HEK293 (cell line): ENCODE results near the gene MCEE.

ENCODE experiments used
- CTCF ChIA-PET: fragments of 350-600 bp; formaldehyde crosslinking; extraction: SDS; loops from one replicate; lab custom pipeline; 2021; ENCODE audit warnings: antibody characterized with exemption; lab: Yijun Ruan, JAX
- POLR2A ChIA-PET: fragments of 300-600 bp; formaldehyde crosslinking; extraction: SDS; loops from one replicate; lab custom pipeline; 2020; ENCODE audit warnings: antibody characterized with exemption, inconsistent platforms; lab: Yijun Ruan, JAX
- H3K27ac ChIP-seq: fragments of 200-500 bp; sonication (Bioruptor generic); 2 replicates; pipeline ENCODE4 v1.5.1; 2014; ENCODE audit warnings: low read depth, low read length, control low read depth, inconsistent platforms; ENCODE audit errors: extremely low read depth
- H3K36me3 ChIP-seq, 2 experiments: fragments of 200-500 bp in 1 of 2; sonication (Bioruptor generic) in 1 of 2; 1 replicate in 1 of 2; 2 replicates in 1 of 2; pipeline ENCODE4 v1.5.1; 2014 to 2017; ENCODE audit warnings: inconsistent platforms in 2 of 2, low read length in 2 of 2; ENCODE audit not compliant: control insufficient read depth in 2 of 2, insufficient read depth in 1 of 2
- H3K4me1 ChIP-seq: fragments of 200-500 bp; sonication (Bioruptor generic); 2 replicates; pipeline ENCODE4 v1.5.1; 2014; ENCODE audit warnings: mild to moderate bottlenecking, low read length, inconsistent platforms; ENCODE audit not compliant: control insufficient read depth, insufficient read depth
- H3K4me3 ChIP-seq: 2 replicates; pipeline ENCODE4 v1.5.1; 2011; ENCODE audit warnings: low read depth, mild to moderate bottlenecking, control low read depth, low read length, moderate library complexity
- H3K9me3 ChIP-seq: fragments of 200-500 bp; sonication (Bioruptor generic); 2 replicates; pipeline ENCODE4 v1.5.1; 2014; ENCODE audit warnings: low read depth, low read length, inconsistent platforms; ENCODE audit not compliant: control insufficient read depth, insufficient read depth
- OVOL3 ChIP-seq: fragments of 450-650 bp; formaldehyde crosslinking; IDR thresholded peaks from 2 replicates; pipeline ENCODE4 v1.5.1; 2016; ENCODE audit warnings: missing biosample characterization, missing genetic modification characterization
- REPIN1 ChIP-seq: fragments of 450-650 bp; formaldehyde crosslinking; IDR thresholded peaks from 2 replicates; pipeline ENCODE4 v1.5.1; 2017; ENCODE audit warnings: missing biosample characterization, missing genetic modification characterization, low read depth
- YY1 ChIP-seq: fragments of 450-650 bp; formaldehyde crosslinking; IDR thresholded peaks from 2 replicates; pipeline ENCODE4 v1.5.1; 2018; ENCODE audit warnings: missing biosample characterization, missing genetic modification characterization
- ZNF184 ChIP-seq: fragments of 450-650 bp; IDR thresholded peaks from 2 replicates; pipeline ENCODE4 v1.5.1; 2018; ENCODE audit warnings: missing biosample characterization, mild to moderate bottlenecking, missing genetic modification characterization
- ZNF211 ChIP-seq: fragments of 450-650 bp; formaldehyde crosslinking; IDR thresholded peaks from 2 replicates; pipeline ENCODE4 v1.5.1; 2016; ENCODE audit warnings: low read depth, missing biosample characterization, missing genetic modification characterization
- ZNF341 ChIP-seq: fragments of 450-650 bp; formaldehyde crosslinking; IDR thresholded peaks from 2 replicates; pipeline ENCODE4; 2016; ENCODE audit warnings: low read depth, missing biosample characterization, missing genetic modification characterization
- ZNF366 ChIP-seq: fragments of 450-650 bp; formaldehyde crosslinking; conservative IDR thresholded peaks from 2 replicates; pipeline ENCODE4 v1.5.1; 2016; ENCODE audit warnings: missing biosample characterization, missing genetic modification characterization
- ZNF510 ChIP-seq: fragments of 450-650 bp; formaldehyde crosslinking; IDR thresholded peaks from 2 replicates; pipeline ENCODE4 v1.5.1; 2018; ENCODE audit warnings: mild to moderate bottlenecking, missing genetic modification characterization, missing biosample characterization; ENCODE audit not compliant: insufficient replicate concordance
- ZNF785 ChIP-seq: fragments of 450-650 bp; formaldehyde crosslinking; IDR thresholded peaks from 2 replicates; pipeline ENCODE4 v1.5.1; 2016; ENCODE audit warnings: missing biosample characterization, missing genetic modification characterization
- TF ChIP-seq, protein P1 (sequence below): fragments of 450-650 bp; formaldehyde crosslinking; IDR thresholded peaks from 2 replicates; pipeline ENCODE4 v1.5.1; 2016; ENCODE audit warnings: missing biosample characterization, missing genetic modification characterization
- TF ChIP-seq, protein P2 (sequence below): fragments of 450-650 bp; formaldehyde crosslinking; IDR thresholded peaks from 2 replicates; pipeline ENCODE4 v1.5.1; 2016; ENCODE audit warnings: missing biosample characterization, missing genetic modification characterization, borderline replicate concordance
- TF ChIP-seq, protein P3 (sequence below): fragments of 450-650 bp; formaldehyde crosslinking; IDR thresholded peaks from 2 replicates; pipeline ENCODE4 v1.5.1; 2016; ENCODE audit warnings: missing biosample characterization, missing genetic modification characterization, low read depth
- TF ChIP-seq, protein P4 (sequence below): fragments of 450-650 bp; formaldehyde crosslinking; IDR thresholded peaks from 2 replicates; pipeline ENCODE4 v1.5.1; 2017; ENCODE audit warnings: missing biosample characterization, missing genetic modification characterization
- TF ChIP-seq, protein P5 (sequence below): fragments of 450-650 bp; formaldehyde crosslinking; IDR thresholded peaks from 2 replicates; pipeline ENCODE4 v1.5.1; 2016; ENCODE audit warnings: missing biosample characterization, missing genetic modification characterization

Gene MCEE

DNA sequence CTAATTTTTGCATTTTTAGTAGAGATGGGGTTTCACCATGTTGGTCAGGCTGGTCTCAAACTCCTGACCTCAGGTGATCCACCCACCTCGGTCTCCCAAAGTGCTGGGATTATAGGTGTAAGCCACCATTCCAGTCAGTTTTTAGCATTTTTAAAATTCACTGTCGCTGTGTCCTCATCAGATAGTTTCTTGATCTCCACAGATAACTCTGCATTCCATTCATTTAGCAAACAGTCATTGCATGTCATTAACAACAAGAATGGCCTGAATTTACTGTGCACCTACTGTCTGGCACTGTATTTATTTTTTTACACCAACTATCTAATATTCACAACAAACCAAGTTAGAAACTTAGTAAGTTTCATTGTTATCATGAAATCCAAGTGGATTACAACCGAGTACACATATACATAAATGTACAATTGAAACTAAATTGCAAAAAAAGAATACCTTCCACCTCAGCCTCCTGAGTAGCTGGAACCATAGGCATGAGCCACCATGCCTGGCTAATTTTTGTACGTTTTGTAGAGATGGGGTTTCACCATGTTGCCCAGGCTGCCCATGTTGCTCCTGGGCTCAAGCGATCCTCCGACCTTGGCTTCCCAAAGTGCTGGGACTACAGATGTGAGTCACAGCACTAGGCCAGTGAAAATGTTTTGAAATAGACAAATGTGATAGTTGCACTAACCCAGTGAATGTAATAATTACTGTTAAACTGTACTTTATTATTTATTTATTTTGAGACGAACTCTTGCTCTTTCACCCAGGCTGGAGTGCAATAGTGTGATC is 4.3 kb downstream of the MCEE start:
- Histone ChIP-seq H3K27ac (no peak overlapping the region), H3K36me3 (peaks cover 9 to 28% of the 10 kb centered on the region in 2 experiments; a peak in 2 of 3 replicates), H3K9me3 (no peaks in the 10 kb centered on the region), H3K4me1 (0 out of 2 replicates have a peak, but pooled peaks cover 3% of the 10 kb centered on the region), H3K4me3 (no peak overlapping the region)
- TF ChIP-seq, protein P1, sequence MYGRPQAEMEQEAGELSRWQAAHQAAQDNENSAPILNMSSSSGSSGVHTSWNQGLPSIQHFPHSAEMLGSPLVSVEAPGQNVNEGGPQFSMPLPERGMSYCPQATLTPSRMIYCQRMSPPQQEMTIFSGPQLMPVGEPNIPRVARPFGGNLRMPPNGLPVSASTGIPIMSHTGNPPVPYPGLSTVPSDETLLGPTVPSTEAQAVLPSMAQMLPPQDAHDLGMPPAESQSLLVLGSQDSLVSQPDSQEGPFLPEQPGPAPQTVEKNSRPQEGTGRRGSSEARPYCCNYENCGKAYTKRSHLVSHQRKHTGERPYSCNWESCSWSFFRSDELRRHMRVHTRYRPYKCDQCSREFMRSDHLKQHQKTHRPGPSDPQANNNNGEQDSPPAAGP: no peak
- ChIA-PET POLR2A (no interaction called here), CTCF (no interaction called here)

DNA sequence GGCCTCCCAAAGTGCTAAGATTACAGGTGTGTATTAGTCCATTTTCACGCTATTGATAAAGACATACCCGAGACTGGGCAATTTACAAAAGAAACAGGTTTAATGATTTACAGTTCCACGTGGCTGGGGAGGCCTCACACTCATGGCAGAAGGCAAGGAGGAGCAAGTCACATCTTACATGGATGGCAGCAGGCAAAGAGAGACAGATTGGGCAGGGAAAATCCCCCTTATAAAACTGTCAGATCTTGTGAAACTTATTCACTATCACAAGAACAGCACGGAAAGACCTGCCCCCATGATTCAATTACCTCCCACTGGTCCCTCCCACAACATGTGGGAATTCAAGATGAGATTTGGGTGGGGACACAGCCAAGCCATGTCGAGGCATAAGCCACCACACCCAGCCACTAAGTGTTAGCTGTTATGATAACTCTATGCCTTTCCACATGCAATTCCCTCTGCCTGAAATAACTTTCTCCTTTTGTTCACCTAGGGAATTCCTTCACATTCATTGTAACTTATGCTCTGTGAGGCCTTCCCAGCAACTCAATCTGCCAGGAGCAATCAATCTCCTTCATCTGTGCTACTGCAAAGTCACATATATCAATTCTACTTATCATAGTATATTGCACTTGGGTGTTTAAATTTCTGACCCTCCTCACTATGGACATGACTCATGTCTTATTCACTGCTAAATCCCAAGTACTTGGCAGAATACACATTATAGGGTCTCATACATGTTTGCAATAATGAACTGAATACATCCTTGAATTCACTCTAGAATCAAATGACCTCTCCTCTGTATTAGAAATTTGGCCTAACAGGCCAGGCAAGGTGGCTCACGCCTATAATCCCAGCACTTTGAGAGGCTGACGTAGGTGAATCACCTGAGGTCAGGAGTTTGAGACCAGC is 7.4 kb downstream of the MCEE start:
- POLR2A ChIA-PET: no interaction called here
- H3K27ac ChIP-seq: no peak overlapping the region
- TF ChIP-seq YY1 (tag by site-specific recombination) (no peak), ZNF211 (tag by site-specific recombination) (no peak), REPIN1 (tag by site-specific recombination) (no peak), ZNF184 (tag by site-specific recombination) (no peak), ZNF510 (tag by site-specific recombination) (no peak), ZNF366 (tag by site-specific recombination) (no peak), OVOL3 (no peak), ZNF785 (tag by site-specific recombination) (no peak), ZNF341 (tag by site-specific recombination) (no peak)
- TF ChIP-seq, protein P2, sequence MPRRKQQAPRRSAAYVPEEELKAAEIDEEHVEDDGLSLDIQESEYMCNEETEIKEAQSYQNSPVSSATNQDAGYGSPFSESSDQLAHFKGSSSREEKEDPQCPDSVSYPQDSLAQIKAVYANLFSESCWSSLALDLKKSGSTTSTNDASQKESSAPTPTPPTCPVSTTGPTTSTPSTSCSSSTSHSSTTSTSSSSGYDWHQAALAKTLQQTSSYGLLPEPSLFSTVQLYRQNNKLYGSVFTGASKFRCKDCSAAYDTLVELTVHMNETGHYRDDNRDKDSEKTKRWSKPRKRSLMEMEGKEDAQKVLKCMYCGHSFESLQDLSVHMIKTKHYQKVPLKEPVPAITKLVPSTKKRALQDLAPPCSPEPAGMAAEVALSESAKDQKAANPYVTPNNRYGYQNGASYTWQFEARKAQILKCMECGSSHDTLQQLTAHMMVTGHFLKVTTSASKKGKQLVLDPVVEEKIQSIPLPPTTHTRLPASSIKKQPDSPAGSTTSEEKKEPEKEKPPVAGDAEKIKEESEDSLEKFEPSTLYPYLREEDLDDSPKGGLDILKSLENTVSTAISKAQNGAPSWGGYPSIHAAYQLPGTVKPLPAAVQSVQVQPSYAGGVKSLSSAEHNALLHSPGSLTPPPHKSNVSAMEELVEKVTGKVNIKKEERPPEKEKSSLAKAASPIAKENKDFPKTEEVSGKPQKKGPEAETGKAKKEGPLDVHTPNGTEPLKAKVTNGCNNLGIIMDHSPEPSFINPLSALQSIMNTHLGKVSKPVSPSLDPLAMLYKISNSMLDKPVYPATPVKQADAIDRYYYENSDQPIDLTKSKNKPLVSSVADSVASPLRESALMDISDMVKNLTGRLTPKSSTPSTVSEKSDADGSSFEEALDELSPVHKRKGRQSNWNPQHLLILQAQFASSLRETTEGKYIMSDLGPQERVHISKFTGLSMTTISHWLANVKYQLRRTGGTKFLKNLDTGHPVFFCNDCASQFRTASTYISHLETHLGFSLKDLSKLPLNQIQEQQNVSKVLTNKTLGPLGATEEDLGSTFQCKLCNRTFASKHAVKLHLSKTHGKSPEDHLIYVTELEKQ: no peak
- TF ChIP-seq, protein P3, sequence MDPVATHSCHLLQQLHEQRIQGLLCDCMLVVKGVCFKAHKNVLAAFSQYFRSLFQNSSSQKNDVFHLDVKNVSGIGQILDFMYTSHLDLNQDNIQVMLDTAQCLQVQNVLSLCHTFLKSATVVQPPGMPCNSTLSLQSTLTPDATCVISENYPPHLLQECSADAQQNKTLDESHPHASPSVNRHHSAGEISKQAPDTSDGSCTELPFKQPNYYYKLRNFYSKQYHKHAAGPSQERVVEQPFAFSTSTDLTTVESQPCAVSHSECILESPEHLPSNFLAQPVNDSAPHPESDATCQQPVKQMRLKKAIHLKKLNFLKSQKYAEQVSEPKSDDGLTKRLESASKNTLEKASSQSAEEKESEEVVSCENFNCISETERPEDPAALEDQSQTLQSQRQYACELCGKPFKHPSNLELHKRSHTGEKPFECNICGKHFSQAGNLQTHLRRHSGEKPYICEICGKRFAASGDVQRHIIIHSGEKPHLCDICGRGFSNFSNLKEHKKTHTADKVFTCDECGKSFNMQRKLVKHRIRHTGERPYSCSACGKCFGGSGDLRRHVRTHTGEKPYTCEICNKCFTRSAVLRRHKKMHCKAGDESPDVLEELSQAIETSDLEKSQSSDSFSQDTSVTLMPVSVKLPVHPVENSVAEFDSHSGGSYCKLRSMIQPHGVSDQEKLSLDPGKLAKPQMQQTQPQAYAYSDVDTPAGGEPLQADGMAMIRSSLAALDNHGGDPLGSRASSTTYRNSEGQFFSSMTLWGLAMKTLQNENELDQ (tag by site-specific recombination): no peak
- TF ChIP-seq, protein P4, sequence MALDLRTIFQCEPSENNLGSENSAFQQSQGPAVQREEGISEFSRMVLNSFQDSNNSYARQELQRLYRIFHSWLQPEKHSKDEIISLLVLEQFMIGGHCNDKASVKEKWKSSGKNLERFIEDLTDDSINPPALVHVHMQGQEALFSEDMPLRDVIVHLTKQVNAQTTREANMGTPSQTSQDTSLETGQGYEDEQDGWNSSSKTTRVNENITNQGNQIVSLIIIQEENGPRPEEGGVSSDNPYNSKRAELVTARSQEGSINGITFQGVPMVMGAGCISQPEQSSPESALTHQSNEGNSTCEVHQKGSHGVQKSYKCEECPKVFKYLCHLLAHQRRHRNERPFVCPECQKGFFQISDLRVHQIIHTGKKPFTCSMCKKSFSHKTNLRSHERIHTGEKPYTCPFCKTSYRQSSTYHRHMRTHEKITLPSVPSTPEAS (tag by site-specific recombination): no peak
- TF ChIP-seq, protein P5, sequence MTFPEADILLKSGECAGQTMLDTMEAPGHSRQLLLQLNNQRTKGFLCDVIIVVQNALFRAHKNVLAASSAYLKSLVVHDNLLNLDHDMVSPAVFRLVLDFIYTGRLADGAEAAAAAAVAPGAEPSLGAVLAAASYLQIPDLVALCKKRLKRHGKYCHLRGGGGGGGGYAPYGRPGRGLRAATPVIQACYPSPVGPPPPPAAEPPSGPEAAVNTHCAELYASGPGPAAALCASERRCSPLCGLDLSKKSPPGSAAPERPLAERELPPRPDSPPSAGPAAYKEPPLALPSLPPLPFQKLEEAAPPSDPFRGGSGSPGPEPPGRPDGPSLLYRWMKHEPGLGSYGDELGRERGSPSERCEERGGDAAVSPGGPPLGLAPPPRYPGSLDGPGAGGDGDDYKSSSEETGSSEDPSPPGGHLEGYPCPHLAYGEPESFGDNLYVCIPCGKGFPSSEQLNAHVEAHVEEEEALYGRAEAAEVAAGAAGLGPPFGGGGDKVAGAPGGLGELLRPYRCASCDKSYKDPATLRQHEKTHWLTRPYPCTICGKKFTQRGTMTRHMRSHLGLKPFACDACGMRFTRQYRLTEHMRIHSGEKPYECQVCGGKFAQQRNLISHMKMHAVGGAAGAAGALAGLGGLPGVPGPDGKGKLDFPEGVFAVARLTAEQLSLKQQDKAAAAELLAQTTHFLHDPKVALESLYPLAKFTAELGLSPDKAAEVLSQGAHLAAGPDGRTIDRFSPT (tag by site-specific recombination): no peak
- TF ChIP-seq, all 188 proteins: peak for 0
- no peaks in the 10 kb centered on the region for H3K9me3 ChIP-seq
- peaks cover 9 to 54% of the 10 kb centered on the region in 2 experiments for H3K36me3 ChIP-seq
- H3K4me1 ChIP-seq: 0 out of 2 replicates have a peak, but pooled peaks cover 3% of the 10 kb centered on the region
- no peak overlapping the region for H3K4me3 ChIP-seq
- CTCF ChIA-PET: no interaction called here
